ENCODE data around the gene CLIP3. TPM values are rescaled to one million over a fixed set of nuclear protein-coding genes. Genes with fewer than 3 reads are reported as not detected.

Gene CLIP3
- total and polyA plus RNA-seq, 2 donors (not counting 1 experiment from before 2014, with no cell fraction given), result 14.7 to 19.8 TPM

- no peak overlapping the region for H3K4me2 ChIP-seq (ENCODE audit: extremely low read depth, insufficient read depth, low read length)
- H3K36me3 ChIP-seq (ENCODE audit: control insufficient read depth, insufficient read depth, low read length), result no peaks in the 10 kb centered on the region
- no peaks in the 10 kb centered on the region for H3K27me3 ChIP-seq (ENCODE audit: control insufficient read depth, insufficient read depth, low read length)
- H3K4me3 ChIP-seq (replicated peaks in 1 of 4; ENCODE audit: control extremely low read depth in 1 of 4, insufficient read depth in 1 of 4, low read depth in 3 of 4, low read length in 4 of 4), result no peak overlapping the region
- no peak overlapping the region for H3K27ac ChIP-seq (ENCODE audit: insufficient read depth, low read length)
- H3K9ac ChIP-seq (ENCODE audit: insufficient read depth, low read length), result no peak overlapping the region
- no peak overlapping the region for H2AFZ ChIP-seq (ENCODE audit: low read length)
- DNase-seq (ENCODE audit: low read depth in 2 of 2), result no peak
- TF ChIP-seq CTCF (conservative IDR thresholded peaks at IDR 0.05 in 1 of 2, IDR thresholded peaks at IDR 0.05 in 1 of 2; ENCODE audit: low read depth in 1 of 2, low read length in 2 of 2) (no peak), EZH2 (IDR thresholded peaks at IDR 0.05; ENCODE audit: low read length, missing control alignments) (no peak)
- H3K9me3 ChIP-seq (ENCODE audit: control insufficient read depth, insufficient read depth, low read depth, low read length), result no peaks in the 10 kb centered on the region
- H3K4me1 ChIP-seq (ENCODE audit: control insufficient read depth, extremely low read depth, insufficient read depth, low read length), result no peaks in the 10 kb centered on the region
- H3K79me2 ChIP-seq (ENCODE audit: control insufficient read depth, insufficient read depth, low read length), result no peaks in the 10 kb centered on the region
- H4K20me1 ChIP-seq (ENCODE audit: control insufficient read depth, extremely low read depth, insufficient read depth, low read length), result no peaks in the 10 kb centered on the region
Measured at GRCh38 chr19:35973487-35973886, 59.2 kb downstream of the CLIP3 start.

- Histone ChIP-seq H3K4me2 (ENCODE audit: extremely low read depth, insufficient read depth, low read length) (no peak overlapping the region), H3K27me3 (ENCODE audit: control insufficient read depth, insufficient read depth, low read length) (peaks cover 2% of the 10 kb centered on the region), H3K9me3 (ENCODE audit: control insufficient read depth, insufficient read depth, low read depth, low read length) (no peaks in the 10 kb centered on the region), H3K27ac (ENCODE audit: insufficient read depth, low read length) (no peak overlapping the region), H3K4me3 (replicated peaks in 1 of 4; ENCODE audit: control extremely low read depth in 1 of 4, insufficient read depth in 1 of 4, low read depth in 3 of 4, low read length in 4 of 4) (no peak overlapping the region), H3K36me3 (ENCODE audit: control insufficient read depth, insufficient read depth, low read length) (no peaks in the 10 kb centered on the region), H3K4me1 (ENCODE audit: control insufficient read depth, extremely low read depth, insufficient read depth, low read length) (no peaks in the 10 kb centered on the region), H4K20me1 (ENCODE audit: control insufficient read depth, extremely low read depth, insufficient read depth, low read length) (no peaks in the 10 kb centered on the region), H3K9ac (ENCODE audit: insufficient read depth, low read length) (no peak overlapping the region), H3K79me2 (ENCODE audit: control insufficient read depth, insufficient read depth, low read length) (no peaks in the 10 kb centered on the region), H2AFZ (ENCODE audit: low read length) (no peak overlapping the region)
- no peak for TF ChIP-seq EZH2 (IDR thresholded peaks at IDR 0.05; ENCODE audit: low read length, missing control alignments)
- no peak for TF ChIP-seq CTCF (conservative IDR thresholded peaks at IDR 0.05 in 1 of 2, IDR thresholded peaks at IDR 0.05 in 1 of 2; ENCODE audit: low read depth in 1 of 2, low read length in 2 of 2)
- no peak for DNase-seq (ENCODE audit: low read depth in 2 of 2)
Measured at GRCh38 chr19:35966771-35967170, 65.9 kb downstream of the CLIP3 start.

Other genes with a start within 250 kb of the CLIP3 start
- not detected in 2 replicates for gene PRODH2, start 220.0 kb downstream of the CLIP3 start, total RNA-seq
- not detected in 2 replicates for gene PRODH2, start 220.0 kb downstream of the CLIP3 start, polyA plus RNA-seq
- not detected in 2 replicates for gene NPHS1, start 180.4 kb downstream of the CLIP3 start, total RNA-seq
- gene NPHS1, start 180.4 kb downstream of the CLIP3 start, polyA plus RNA-seq, result not detected in 2 replicates
- under 0.01 TPM in 1 of 2 replicates, not detected in the other for gene KIRREL2, start 176.0 kb downstream of the CLIP3 start, total RNA-seq
- gene KIRREL2, start 176.0 kb downstream of the CLIP3 start, polyA plus RNA-seq, result not detected in 2 replicates
- gene APLP1, start 164.3 kb downstream of the CLIP3 start, total RNA-seq, result 0.99 and 2.6 TPM in 2 replicates
- 3.7 and 4.1 TPM in 2 replicates for gene APLP1, start 164.3 kb downstream of the CLIP3 start, polyA plus RNA-seq
- 2.3 and 2.6 TPM in 2 replicates for gene NFKBID, start 132.3 kb downstream of the CLIP3 start, total RNA-seq
- gene NFKBID, start 132.3 kb downstream of the CLIP3 start, polyA plus RNA-seq, result 1.2 and 2.4 TPM in 2 replicates
- gene HCST, start 130.3 kb downstream of the CLIP3 start, total RNA-seq, result 1.0 and 2.0 TPM in 2 replicates
- gene HCST, start 130.3 kb downstream of the CLIP3 start, polyA plus RNA-seq, result 0.14 and 0.16 TPM in 2 replicates
- gene TYROBP, start 124.6 kb downstream of the CLIP3 start, total RNA-seq, result 0.26 TPM in 1 of 2 replicates, not detected in the other
- gene TYROBP, start 124.6 kb downstream of the CLIP3 start, polyA plus RNA-seq, result not detected in 2 replicates
- 2.6 and 3.1 TPM in 2 replicates for gene LRFN3, start 96.5 kb downstream of the CLIP3 start, total RNA-seq
- 2.2 and 2.6 TPM in 2 replicates for gene LRFN3, start 96.5 kb downstream of the CLIP3 start, polyA plus RNA-seq
- 7.8 and 11.8 TPM in 2 replicates for gene SDHAF1, start 37.7 kb downstream of the CLIP3 start, total RNA-seq
- 5.6 and 6.4 TPM in 2 replicates for gene SDHAF1, start 37.7 kb downstream of the CLIP3 start, polyA plus RNA-seq
- gene SYNE4, start 24.1 kb downstream of the CLIP3 start, total RNA-seq, result under 0.01 and 0.17 TPM in 2 replicates
- gene SYNE4, start 24.1 kb downstream of the CLIP3 start, polyA plus RNA-seq, result 0.07 and 0.12 TPM in 2 replicates
- 12.8 and 20.1 TPM in 2 replicates for gene ALKBH6, start 18.7 kb downstream of the CLIP3 start, total RNA-seq
- 19.5 and 21.0 TPM in 2 replicates for gene ALKBH6, start 18.7 kb downstream of the CLIP3 start, polyA plus RNA-seq
- gene THAP8, start 21.4 kb upstream of the CLIP3 start, total RNA-seq, result 3.6 and 5.1 TPM in 2 replicates
- gene THAP8, start 21.4 kb upstream of the CLIP3 start, polyA plus RNA-seq, result 3.8 and 4.6 TPM in 2 replicates
- 0.26 and 2.8 TPM in 2 replicates for gene WDR62, start 22.0 kb upstream of the CLIP3 start, total RNA-seq
- gene WDR62, start 22.0 kb upstream of the CLIP3 start, polyA plus RNA-seq, result 1.1 and 6.3 TPM in 2 replicates
- gene OVOL3, start 78.3 kb upstream of the CLIP3 start, total RNA-seq, result not detected in 2 replicates
- gene OVOL3, start 78.3 kb upstream of the CLIP3 start, polyA plus RNA-seq, result not detected in 2 replicates
- 96.8 and 97.6 TPM in 2 replicates for gene POLR2I, start 82.0 kb upstream of the CLIP3 start, total RNA-seq
- 36.1 and 58.4 TPM in 2 replicates for gene POLR2I, start 82.0 kb upstream of the CLIP3 start, polyA plus RNA-seq
- gene TBCB, start 82.6 kb upstream of the CLIP3 start, total RNA-seq, result 173 and 249 TPM in 2 replicates
- 194 and 217 TPM in 2 replicates for gene TBCB, start 82.6 kb upstream of the CLIP3 start, polyA plus RNA-seq
- 263 and 466 TPM in 2 replicates for gene CAPNS1, start 107.2 kb upstream of the CLIP3 start, total RNA-seq
- gene CAPNS1, start 107.2 kb upstream of the CLIP3 start, polyA plus RNA-seq, result 1,189 and 1,351 TPM in 2 replicates
- 30.0 and 77.9 TPM in 2 replicates for gene COX7A1, start 119.6 kb upstream of the CLIP3 start, total RNA-seq
- 17.8 and 42.5 TPM in 2 replicates for gene COX7A1, start 119.6 kb upstream of the CLIP3 start, polyA plus RNA-seq
- 6.3 and 6.4 TPM in 2 replicates for gene ZNF565, start 181.8 kb upstream of the CLIP3 start, total RNA-seq
- 2.4 and 4.3 TPM in 2 replicates for gene ZNF565, start 181.8 kb upstream of the CLIP3 start, polyA plus RNA-seq
- 74.5 and 87.5 TPM in 2 replicates for gene ZNF146, start 182.2 kb upstream of the CLIP3 start, total RNA-seq
- gene ZNF146, start 182.2 kb upstream of the CLIP3 start, polyA plus RNA-seq, result 84.8 and 92.5 TPM in 2 replicates

Measured in fibroblast of lung (primary cell).